SKM-1 treated with dmso at 0.1 percent for 144 hours (cell line): ENCODE results near the gene CDH13.

Experiments
- DNase-seq: peaks from one replicate; lab custom pipeline; 2025; ENCODE audit not compliant: unreplicated experiment; lab: John Stamatoyannopoulos, UW

CDH13 gene

DNA sequence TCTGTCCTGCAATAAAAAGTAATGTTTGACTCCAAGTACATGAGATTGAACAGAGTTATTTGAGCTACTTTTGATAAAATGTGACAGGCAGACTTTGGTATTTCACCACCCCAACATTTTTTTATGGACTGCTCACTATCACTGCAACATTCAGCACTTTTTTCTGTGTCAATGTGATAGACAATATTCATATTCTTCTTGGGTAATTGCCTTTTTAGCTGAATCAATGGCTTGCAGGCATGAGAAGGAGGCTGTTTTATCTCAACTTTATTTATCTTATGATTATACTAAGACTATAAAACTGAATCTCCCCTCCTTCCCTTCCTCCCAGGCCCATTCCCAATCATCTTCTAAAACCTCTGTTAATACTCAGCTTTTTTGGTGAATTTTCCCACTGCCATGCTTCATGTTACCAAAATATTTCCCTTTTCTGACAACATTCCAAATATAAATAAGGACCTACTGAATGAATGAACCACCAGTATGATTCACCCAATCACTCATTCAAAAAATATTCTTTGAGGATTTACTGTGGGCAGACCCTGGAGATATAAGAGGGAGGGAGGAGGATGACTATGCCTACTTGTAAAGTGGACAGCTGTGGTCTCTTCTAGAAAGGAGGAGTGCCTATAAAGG, 67.6 kb downstream of the CDH13 start:
- DNase-seq = no peak

- DNase-seq = no peak
Observed at GRCh38 chr16:82695806-82696205, 69.0 kb downstream of the CDH13 start.

- DNase-seq = no peak
Observed at GRCh38 chr16:82699260-82699659, 72.5 kb downstream of the CDH13 start.

DNA sequence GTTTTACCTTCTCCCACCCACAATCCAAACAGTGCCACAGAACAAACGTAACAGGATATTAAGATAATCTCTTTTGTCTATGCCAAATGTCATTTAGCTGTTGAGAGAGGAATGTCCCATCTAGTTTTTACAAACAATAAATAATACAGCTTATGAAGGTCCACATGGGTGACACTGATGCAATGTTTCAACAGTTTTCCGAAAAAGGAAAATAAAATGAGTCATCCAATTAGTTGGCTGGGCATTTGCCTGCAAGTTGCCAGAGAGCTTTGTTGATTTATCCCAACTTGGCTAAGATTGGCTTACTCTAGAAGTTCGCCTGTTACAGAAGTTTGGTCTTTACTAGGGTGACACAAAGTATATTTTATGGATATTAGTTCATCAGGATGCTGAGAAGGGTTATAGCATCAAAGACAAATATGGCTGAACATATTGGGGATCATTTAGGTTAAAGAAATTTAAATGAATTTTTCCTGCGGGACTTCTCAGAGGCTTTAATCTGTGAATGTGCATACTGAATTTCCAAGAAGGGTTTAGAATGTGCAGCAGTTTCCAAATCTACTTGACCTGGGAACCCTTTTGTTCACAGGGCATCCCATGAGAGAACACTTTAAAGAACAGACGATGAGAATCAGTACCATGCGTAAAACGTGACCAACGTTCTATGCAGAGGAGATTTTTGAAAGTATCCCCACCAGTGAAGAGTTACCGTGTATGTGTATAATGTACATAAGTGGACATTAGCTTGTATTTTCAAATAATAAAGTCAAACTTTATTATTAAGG, 73.1 kb downstream of the CDH13 start:
- no peak for DNase-seq

DNA sequence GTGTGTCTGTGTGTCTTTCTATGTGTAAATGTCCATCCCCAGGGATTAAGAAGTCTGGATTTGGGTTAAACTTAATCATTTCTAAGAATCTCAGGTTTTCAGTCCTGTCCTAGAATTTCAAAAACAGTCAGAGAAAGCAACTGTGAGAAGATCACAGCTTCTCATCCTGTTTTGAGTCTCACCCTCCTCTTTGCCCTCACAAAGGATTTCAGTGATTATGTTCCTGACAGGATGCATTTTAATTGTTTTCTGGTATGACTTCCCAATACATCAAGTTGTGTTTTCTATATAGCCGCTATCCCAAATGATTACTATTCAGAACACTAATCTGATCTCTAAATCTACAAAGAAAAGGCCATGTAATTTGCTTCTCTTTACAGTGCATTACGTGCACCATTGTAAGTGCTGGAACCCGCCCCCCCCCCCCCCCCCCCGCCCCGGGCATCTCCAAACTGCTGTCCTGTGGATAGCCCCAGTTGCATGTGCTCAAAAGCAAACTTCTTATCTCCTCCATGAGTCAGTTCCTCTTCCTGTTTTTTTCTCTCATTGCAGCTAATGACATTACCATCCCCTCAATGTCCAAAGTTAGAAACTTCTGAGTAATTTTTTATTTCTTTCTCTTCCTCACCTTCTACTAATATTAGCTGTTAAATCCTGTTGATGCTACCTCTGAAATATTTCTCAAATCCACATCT, 73.9 kb downstream of the CDH13 start:
- DNase-seq = no peak

- DNase-seq = no peak
Observed at GRCh38 chr16:82701442-82701955, 74.7 kb downstream of the CDH13 start.

GRCh38 chr16:82703161-82703560, 76.4 kb downstream of the CDH13 start:
- no peak for DNase-seq

DNA sequence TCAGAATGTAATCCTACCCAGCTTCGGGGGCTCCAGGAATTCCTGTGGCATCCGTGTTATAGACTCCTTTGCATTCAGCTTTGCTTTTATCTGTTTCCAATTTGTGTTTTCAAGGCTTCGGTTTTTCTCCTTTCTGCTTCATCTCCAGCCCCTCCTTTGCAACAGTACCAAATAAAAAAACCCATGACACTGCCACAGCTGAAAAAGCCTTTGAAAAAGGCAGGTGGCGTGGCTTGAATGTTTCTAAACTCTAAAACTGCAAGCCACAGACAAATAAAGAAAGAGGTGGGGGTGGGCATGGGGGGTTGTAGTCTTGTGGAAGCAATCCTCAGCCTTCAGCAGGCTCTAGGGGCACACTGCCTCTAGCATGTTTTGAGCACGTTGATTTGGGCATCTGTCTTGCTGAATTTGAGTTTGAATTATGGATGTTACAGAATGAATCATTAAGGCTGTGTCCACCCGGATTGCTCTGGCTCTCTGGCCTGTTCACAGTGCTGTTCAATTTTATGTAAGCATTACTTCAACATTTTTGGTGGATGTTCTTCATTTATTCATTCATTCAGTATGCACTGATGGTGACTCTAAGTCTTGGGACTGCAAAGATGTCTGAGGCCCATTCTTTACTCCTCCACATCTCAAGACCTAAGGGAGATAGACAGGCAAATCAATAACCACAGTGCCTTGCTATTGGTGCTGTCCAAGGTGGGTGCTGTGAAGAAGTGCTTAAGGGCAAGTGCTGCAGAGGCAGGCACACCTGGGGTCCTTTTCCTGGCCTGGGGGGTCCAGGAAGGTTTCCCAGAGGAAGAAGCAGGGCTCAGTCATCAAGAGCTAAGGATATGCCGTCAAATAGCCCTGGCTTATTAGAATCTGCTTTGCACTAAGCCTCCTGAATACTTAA, 77.4 kb downstream of the CDH13 start:
- no peak for DNase-seq

GRCh38 chr16:82709987-82710386, 83.2 kb downstream of the CDH13 start:
- no peak for DNase-seq

- DNase-seq = no peak
Observed at GRCh38 chr16:82713778-82714177, 87.0 kb downstream of the CDH13 start.

DNA sequence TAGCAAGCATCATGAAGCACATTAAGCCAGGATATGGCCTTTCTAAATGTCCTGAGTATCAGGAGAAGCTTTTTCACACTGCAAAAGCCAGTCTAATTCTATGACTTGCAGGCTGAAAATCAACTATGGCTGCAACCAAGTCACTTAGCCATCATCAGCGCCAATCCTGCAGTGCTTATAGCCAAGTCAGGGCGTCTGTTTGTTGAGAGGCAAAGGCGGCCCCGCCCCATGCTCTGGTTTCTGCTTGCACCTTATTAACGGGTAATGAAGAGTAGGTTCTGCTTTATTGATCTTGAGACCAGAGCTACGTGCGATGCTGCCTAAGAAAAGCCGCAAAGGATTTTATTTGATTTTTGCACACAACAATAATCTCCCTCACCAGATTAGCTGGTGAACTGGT, 88.4 kb downstream of the CDH13 start:
- DNase-seq = no peak

GRCh38 chr16:82715833-82716232, 89.1 kb downstream of the CDH13 start:
- DNase-seq = no peak

DNA sequence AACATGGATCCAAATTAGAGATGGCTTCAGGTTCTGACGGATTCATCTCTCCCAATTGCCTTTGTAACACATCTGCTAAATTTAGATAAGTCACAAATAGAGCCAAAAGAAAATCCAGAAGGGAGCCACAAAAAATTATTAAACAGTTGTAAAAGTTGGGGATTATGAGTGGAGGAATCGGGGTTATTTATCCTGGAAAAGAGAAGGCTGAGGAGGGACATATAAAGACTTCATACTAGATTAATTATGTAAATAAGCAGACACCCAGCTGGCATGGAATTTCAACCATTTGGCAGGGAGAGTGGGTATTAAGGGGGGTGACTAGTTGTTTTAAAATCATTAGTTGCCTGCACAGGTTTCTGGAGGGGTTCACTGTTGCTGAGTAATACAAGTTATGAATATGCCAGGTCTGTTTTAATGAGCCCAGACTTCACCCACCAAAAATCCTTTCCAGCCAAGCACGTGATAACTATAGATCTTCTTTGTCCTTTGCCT, 89.6 kb downstream of the CDH13 start:
- DNase-seq = no peak

GRCh38 chr16:82720414-82720813, 93.6 kb downstream of the CDH13 start:
- no peak for DNase-seq

- DNase-seq = no peak
Observed at GRCh38 chr16:82726306-82726705, 99.5 kb downstream of the CDH13 start.

DNA sequence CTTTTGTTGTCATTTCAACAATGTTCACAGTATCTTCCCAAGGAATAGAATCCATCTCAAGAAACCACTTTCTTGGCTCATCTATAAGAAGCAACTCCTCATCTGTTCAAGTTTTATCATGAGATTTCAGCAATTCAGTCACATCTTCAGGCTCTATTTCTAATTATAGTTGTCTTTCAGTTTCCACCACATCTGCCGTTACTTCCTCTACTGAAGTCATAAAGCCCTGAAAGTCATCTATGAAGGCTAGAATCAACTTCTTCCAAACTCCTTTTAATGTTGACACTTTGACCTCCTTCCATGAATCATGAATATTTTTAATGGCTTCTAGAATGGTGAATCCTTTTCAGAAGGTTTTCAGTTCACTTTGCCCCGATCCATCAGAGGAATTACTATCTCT, 102.1 kb downstream of the CDH13 start:
- DNase-seq = no peak

- no peak for DNase-seq
Observed at GRCh38 chr16:82730901-82731300, 104.1 kb downstream of the CDH13 start.

DNA sequence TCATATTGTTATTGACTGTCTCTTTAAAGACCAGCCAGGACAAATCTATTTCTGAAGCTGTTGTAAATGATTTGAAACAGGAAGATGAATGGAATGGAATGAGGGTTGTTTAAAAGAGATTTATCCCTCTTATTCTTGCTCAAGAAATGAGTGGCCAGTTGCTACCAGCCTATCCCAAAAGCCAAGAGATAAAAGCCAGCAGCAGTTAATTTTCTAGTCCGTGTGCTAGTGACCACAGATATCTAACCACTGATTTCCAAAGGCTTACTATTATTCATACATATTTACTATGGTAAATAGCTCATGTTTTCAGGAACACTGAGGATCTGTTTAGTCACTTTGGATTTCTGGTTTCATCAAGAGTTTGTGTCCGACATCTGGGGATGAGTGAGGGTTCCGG, 105.7 kb downstream of the CDH13 start:
- DNase-seq = no peak

- no peak for DNase-seq
Observed at GRCh38 chr16:82735186-82735585, 108.4 kb downstream of the CDH13 start.

DNA sequence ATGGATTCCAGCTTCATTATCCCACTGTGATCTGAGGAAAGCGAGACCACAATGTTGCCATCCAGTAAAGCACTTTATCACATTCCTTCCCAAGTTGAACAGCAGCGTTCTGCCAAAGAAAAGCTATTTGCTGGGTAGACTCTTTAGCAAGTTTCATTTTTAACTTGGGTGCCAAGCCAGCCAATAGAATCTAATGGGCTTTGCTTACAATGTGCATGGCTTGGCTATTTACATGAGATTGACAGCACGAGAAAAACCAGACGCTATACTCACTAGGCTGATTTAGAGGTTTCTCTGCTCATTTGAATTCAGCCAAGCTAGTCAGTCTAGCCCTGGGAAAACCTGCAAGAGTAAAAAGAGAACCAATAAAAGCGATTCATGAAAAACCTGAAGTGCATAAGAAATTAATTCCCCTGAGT, 108.9 kb downstream of the CDH13 start:
- DNase-seq = no peak

- DNase-seq = no peak
Observed at GRCh38 chr16:82736224-82736623, 109.5 kb downstream of the CDH13 start.
